Forelimb muscle (tissue), 1 donor: ENCODE measurements around the gene CORO2B. TPM values are rescaled to one million over a fixed set of nuclear protein-coding genes. Genes with fewer than 3 reads are reported as not detected.

Experiments used
- DNase-seq: peaks from one replicate; pipeline ENCODE4 v3.0.0-alpha.2; 2013; ENCODE audit warnings: low read depth
- polyA plus RNA-seq: library from polyadenylated mRNA; unstranded; fragments of 120-200 nt; gene quantifications from one replicate; pipeline ENCODE4 v1.2.1, GENCODE V29; 2013; ENCODE audit not compliant: insufficient read length

Gene CORO2B
- polyA plus RNA-seq, 1 donor, result 4.4 TPM

DNA sequence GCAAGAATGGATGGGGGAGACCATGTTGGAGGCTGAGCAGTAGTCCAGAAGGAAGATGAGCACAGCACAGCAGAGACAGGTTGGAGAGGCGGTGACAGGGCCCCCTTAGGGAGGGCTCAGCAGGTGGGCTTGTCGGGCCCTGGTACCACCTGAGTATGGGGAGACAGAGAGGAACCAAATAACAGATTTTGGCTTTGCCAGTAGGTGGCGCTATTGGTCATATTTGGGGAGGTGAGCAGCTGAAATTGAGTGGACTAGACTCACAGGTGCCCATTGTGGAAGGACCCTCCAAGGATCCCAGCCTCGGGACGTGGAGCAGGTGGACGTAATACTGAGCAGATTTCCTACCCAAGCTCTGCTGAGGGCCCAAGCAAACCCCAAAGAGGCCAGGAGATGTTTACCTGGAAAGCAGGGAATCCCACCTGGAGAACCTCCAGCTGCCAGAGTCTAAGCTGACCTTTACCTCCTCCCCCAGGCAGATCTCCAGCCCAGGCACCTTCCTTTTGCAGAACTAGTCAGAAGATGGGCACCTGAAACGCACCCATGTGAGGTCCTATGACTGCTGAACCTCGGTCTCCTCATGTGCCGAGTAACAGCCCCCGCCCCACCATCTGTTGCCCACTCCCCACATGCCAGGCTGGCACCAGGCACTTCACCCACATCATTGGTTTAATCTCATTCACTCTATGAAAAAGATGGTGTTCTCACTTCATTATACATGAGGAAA, 24.6 kb upstream of the CORO2B start:
- no peak for DNase-seq

DNA sequence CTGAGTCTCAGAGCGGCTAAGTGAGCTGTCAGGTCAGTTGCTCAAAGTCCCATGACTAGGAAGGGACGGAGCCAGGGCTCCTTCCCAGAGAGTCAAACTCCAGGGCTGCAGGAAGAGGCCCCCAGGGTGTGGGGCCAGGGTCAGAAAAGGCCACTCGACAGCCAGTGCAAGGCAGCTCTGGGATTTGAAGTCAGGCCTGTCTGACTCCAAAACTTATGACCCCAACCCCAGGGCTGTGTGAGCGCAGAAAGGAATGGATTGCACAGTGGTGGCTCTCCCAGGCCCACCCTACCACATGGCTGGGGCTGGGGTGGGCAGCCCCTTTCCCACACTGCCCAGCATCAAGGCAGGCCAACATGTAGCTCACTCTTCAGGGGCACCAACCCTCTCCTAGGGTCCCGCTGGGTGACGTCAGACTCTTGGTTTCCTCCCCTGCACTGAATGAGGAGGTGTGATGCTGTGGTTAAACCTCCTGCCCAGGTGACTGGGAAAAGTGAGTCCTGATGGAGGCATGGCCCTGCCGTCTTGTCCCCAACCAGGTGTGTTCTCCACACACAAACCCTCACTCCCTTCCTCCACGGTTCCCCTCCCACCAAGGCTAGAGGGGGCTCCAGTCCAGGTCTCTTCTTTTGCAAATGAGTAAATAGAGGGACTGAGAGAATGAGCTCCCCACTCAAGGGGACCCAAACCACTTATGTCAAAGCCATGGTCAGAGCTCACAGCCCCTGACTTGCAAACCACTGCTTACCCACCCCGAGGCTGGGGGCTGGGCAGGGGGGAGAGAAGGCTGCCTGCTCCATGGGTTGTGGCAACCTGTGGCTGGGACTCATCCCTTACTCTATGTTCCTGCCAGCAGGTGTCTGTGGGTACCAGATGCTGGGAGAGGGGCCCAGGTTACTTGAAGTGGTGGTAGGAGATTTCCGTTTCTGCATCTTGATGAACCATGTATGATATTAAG, 23.8 kb upstream of the CORO2B start:
- DNase-seq, result no peak

DNA sequence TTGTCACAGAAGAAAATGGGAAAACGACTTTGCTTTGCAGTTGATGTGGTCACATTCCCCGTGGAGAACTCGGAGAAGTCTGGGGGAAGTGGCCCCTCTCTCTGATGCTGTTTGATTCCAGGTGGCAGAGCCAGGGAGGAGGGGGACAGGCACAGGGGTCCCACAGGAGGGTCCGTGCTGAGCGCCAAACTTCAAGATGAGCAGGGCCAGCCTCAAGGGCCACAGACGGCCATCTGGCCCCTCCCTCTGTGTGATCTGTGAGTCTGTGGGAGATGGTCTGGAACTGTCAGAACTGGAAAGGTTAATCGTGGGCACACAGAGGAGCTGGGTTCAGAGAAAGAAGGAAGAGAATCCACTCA, 23.1 kb upstream of the CORO2B start:
- DNase-seq, result no peak

DNA sequence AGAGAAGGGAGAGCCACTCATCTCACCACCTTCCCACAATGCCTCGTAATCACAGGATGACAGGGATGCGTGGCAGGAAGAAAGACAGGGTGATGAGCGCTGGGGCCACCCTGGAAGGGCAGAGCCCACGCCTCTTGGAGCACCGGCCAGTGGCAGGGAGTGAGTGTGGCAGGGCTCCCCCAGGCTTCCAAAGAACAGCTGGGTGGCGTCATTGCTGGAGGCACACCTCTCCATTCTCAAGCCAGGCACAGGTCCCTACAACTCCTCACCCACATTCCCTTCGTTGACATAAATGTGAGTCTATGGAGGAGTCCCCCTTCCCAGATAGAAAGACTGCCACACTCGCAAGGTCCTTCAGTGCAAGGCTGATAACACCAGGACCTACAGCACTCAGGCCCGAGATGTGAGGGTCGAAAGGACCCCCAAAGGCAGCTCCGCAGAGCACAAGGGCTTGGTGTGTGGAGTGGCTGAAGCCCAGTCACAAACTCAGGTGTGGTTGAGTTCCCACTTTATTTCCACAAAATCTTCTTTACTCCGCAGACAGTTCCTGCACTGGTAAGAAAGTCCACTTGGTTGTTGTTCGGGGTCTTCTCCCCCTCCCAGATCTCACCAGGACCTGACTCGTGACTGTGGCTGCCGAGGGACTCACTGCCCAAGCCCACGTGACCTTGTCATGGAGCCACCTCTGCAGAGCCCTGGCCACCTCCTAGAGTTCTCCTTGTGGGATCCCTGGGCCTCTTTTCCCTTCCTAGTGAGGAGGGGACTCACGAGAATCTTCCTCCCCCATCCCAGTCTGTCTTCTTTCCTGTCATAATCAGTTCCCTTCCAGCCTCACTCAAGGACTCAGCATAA, 22.4 kb upstream of the CORO2B start:
- no peak for DNase-seq

DNA sequence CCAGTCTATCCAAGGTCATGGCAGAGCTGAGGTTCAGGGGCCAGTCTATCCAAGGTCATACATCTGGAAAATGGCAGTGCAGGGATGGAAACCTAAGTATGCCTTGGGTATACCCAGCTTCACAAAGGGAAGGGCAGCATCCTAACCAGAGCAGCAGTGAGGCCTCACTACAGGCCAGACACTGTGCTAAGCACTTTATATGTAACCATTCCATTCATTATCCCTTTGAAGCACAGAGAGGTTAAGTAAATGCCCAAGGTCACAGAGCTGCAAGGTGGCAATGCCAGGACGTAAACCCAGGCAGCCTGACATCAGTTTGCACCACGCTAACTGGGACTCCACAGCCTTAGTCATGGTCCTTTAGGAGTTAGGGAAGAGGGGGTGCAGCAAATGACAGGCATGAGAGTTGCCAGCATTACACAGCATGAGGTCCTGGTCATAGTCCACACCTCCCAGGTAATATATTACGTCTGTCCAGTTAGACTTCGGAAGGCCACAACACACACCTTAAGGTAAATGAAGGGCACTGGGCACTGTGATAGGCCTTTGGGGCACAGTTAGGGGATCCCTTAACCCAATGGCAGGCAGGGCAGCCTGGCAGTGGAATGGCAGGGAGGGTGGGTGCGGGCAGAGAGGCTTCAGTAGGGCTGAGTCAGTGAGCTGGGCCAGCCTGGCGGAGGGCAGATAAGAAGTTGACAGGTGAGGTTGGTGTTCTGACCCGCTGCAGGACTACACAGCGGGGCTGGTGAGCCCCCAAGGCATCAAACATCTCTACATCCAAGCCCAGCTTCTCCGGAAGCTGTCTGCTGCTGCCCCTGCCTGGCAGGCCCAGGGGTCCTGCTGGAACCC, 21.1 kb upstream of the CORO2B start:
- no peak for DNase-seq

DNA sequence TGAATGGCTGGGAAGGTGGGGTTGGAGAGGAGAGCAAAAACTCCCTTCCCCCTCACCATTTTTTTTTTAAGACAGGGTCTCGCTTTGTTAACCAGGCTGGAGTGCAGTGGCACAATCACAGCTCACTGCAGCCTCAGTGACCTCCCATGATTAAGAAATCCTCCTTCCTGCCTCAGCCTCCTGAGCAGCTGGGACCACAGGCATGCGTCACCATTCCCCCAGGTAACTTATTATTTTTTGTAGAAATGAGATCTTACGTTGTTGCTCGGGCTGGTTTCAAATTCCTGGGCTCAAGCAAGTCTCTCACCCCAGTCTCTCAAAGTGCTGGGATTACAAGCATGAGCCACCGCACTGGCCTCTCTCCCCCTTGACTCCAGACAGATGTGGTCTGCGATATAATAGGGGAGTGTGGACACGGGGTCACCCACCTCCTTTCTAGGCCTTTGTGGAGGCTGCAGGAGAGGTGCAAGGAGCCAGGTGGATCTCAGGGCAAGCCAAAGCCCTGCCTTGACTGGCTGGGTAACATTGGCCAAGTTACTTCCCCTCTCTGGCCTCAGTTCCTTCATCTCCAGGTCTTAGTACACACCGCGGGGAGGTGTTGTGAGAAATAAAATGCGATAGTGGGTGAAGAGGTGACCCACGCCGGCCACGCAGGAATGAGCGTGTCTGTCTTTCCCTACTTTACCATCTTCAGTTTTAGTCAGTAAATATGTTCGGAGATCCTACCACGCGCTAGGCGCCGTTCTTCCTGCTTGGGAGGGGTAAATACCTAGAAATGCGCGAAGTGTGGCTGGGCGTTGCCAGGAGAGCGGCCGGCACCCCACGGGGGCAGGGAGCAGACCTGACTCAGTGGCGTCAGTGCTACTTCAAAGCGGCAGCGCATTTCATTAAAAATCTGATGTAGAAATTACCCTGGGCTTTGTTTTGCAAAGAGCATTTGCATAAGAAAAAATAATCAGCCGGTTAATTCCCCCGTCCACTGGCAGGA, 20.2 kb upstream of the CORO2B start:
- no peak for DNase-seq

DNA sequence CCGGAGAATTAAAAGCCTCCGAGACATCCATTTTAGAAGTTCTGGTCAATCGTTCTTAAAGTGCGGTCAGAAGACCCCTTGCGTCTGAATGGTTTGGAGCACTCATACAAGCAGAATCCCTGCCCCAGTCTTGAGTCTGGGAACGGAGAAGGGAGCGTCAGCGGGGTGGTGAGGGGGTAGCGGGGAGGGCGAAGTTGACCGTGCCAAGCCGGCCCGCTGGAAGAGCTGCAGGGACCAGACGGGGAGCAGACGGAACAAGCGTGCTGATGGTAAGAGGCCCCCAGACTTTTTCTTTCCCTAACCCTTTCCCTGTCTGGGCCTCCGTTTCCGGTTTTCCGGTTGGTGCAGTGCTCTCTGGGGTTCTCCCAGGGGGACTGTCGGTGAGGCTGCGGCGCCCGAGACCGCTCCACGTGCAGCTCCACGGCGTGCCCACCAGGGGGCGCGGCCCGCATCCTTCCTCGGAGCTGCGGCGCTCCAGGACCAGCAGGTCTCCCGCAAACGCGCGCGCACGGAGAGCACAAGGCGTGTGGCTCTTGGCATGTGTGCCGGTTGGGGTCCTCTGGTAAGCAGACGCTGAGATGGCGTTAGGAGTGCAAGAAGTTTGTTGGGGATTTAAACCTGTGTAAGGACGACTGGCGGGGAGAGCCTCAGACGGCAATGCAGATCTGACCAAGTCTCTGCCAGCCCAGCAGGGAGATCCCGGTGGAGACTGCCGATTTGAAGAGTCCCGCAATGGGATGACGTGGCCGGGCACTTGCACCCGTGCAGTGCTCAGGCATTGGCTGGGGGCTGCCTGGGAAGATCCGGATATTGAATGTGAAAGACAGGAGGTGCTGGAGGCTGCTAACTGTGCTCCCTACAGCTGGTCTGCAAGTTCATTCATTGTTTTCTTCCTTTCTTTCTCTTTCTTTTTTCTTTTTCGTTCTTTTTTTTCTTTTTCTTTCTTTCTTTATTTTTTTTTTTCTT, 19.2 kb upstream of the CORO2B start:
- DNase-seq, result no peak

DNA sequence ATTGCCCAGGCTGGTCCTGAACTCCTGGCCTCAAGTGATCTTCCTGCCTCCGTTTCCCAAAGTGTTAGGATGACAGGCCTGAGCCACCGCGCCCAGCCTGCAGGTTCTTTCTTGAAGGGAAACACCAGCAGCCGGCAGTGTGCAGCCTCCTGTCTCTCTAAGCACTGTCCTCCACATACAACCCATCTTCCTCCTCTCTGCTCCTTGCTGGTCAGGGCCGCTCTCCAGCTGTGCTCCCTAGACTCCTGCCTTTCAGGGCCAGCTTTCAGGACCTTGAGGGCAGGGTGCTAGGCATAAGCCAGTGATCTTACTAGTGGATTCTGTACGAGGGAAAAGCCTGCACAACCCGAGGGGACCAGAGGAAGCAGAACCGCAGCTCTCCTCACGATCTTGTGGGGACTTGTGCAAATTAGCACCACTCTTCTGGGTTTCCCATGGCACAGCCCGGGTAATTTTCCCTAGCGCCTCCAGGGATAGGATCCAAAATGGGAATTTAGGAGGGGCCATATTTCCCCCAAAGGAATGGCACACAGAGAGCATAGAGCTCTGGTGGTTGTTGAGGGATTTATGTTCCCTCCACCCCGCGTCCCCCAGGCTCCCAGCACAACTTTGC, 18.2 kb upstream of the CORO2B start:
- DNase-seq, result no peak

DNA sequence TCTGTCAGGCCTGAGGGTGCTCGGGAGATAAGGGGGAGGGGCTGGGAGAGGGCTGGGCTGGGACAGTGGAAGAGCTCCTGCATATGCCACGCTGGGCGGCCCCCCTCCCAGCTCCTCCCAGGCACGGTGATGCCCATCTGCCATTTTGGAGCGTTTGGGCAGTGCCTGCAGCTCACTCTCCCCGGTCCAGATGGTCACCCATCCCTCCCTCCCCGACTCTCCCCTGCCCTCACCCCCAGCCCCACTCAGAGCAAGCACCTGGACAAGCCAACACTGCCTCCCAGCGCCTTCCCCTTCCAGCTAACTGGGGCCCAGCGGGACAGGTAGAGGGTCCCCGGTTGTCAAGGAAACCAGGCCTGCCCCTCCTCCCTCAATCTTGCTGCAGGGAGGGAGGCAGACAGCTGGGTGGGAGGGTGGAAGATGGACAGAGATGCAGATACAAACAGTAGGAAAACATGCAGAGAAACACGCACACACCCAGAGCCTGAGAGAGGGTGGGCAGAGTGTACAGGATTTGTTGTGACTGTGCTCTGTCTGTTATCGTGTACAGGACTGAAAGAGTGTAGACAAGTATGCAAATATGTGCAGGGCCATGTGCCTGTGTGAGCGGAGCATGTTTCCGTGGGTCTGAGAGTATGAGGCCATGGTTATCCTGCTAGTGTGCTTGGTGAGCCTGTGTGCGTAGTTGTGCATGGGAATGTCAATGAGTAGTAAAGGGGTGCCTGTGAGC, 17.5 kb upstream of the CORO2B start:
- no peak for DNase-seq

DNA sequence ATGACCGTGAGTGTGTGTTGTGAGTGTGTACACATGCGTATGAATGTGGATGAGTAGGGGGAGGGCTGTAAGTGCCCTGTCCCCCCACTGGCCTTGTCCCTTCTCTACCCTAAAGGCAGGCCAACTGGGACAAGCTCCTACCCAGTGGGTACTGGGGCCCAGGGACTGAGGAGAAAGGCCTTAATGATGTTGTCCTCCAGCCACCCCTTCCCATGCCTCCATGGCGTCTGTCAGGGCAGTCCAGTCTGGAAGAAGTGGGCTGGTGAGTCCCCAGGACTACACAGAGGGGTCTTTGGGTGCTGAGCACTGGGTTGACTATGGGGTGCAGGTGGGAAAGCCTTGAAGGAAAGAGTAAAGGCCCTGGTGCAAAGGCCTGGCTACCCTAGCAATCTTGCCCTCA, 16.9 kb upstream of the CORO2B start:
- DNase-seq, result no peak

DNA sequence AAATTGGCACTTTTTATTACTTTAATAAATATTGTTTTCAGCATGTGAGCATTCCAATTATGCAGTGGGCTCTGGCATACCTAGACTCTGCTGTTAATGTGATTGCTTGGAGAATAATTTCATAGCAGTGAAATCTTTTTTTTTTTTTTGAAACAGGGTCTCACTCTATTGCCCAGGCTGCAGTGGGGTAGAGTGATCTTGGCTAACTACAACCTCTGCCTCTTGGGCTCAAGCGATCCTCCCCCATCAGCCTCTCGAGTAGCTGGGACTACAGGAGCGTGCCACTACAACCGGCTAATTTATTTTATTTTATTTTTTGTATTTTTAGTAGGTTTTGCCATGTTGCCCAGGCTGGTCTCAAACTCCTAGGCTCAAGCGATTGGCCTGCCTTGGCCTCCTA, 14.6 kb upstream of the CORO2B start:
- DNase-seq, result no peak

DNA sequence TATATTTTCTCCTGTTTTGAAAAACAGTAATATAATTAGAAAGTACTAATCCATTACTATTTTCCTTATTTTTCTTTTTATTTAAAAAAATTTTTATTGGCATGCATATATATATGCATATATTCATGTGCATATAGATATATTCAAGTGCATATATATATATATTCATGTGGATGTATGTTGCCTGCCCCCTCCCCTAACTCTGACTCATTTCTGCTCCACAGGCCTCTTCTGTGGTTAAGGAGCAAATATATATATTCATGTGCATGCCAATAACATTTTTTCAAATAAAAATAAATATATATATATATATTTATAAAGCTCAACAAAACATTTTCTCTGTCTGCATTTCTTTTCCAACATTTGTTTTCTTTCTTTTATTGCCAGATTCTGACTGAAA, 13.6 kb upstream of the CORO2B start:
- no peak for DNase-seq

DNA sequence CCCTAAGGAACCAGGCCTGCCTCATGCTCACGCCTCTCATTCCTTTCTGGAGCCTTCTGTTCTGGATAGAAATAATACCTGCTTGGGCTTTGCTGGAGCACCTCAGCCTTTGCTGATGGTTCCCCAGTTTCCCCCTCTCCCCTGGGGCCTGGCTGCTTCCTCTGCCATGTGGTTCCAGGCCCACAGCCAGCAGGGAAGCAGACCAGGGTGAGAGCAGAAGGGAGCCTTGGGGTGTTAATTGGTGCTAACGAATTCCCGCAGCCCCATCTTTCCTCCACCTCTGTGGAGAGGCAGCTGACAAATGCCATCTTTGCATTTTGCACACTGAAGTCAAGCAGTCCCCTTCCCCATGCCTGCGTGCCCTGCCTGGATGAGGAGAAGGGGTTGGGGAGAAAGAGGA, 13.1 kb upstream of the CORO2B start:
- DNase-seq, result no peak

DNA sequence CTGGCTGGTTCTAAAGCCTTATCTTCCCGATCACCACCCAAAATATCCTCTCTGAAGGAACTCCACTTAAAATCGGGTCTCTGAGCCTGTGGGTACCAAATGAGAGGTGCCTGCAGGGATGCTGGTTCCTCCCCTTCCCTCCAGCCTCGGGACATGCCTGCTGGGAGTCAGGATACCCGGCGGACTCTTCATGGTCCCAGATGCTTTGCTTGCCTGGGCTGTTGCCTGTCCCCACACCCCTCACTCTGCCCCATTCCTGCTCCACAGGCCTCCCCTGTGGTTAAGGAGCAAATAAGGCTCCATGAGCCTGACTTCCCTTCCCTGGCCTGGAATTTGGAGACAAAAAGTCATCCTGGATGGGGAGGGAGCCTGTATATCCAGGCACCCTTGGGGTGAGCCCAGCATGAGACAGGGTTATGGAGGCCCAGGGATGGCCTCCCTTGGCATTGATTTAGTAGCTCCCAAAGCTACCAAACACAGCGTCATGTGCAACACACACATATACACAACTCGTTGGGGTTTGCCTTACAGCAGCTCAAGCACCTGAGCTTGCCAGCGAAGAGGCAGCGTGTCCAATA, 12.3 kb upstream of the CORO2B start:
- DNase-seq, result no peak

DNA sequence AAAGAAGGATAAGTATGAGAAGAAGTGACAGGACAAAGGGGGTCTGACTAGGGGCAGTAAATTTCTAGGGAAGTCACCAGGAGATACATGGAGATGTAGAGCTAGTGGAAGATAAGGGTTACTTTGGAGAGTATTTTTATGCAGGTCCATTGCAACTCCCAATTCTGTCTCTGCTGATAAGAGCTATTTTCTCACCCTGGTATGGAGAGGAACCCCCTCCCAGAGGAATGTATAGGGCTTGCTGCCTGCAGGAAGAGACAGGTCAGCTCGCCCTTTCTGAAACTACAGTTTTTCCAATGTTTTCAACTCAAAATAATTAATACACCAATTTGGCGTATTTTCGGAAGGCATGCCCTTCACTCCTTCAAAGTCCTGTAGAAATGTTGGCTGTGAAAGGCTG, 11.4 kb upstream of the CORO2B start:
- DNase-seq, result no peak

DNA sequence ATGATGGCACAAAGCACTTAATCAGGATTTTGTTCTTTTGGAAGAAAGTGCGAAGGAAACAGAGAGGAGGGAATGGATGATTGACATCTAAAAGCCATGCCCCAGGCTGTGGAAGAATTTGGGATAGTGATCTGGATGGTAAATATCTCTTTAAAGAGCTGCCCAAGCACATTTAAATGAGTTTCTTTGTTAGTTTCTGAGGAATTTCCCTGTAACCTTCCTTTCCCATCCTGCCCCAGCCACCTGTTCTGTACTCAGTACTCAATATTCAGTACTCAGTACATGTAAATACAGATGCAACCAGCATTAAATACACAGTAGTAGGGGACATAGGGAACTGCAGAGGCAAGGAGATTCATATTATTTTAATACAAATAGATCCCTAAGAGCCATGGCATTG, 7.8 kb upstream of the CORO2B start:
- DNase-seq, result no peak

DNA sequence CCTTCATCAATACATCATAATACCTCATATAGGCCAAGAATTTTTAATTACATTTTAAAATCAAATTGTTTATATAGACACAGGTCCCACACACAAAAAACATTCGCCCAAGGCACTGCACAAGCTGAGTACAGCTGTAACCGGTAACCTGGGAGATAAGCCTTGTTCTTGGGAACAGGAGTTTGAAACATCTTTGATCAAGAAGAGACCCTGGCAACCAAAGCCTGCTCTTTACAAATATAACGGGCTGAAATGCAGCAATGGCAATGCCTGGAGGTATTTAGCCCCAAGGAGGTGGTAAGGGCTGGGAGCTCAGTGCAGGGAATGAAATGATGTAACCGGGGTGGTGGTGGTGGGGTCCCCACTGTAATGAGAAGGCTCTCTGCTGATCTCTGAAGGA, 7.2 kb upstream of the CORO2B start:
- no peak for DNase-seq
